Thyroid gland (tissue), 4 donors: Measurements from ENCODE around the gene RNF11.

Experiments used
- POLR2A ChIP-seq, 2 donors: fragments of 450-650 bp; IDR thresholded peaks; one replicate each; pipeline ENCODE4 v1.6.1; 2017; ENCODE audit warnings: antibody characterized with exemption in 2 of 2, mild to moderate bottlenecking in 2 of 2, moderate library complexity in 1 of 2
- TF ChIP-seq, protein P1 (sequence below), 6 experiments: fragments of 200-600 bp in 3 of 6; fragments of 450-650 bp in 3 of 6; sonication (generic) in 3 of 6; IDR thresholded peaks; one replicate each; pipeline ENCODE4 v1.5.1; 2016 to 2019; ENCODE audit warnings: antibody characterized with exemption in 6 of 6, mild to moderate bottlenecking in 2 of 6, inconsistent platforms in 1 of 6, moderate library complexity in 1 of 6

DNA sequence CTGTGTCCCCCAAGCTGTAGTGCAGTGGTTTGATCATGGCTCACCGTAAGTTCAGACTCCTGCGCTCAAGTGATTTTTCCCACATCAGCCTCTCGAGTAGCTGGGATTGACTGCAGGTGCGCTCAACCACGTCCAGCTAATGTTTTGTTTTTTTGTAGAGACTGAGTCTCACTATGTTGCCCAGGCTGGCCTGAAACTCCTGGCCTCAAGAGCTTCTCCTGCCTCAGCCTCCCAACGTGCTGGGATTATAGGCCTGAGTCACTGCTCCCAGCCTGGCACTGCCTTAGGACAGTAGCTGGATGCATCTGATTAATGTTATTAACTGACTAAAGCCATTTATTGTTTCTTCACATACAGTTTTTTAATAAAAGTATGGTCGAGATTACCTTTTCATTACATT, 40.2 kb downstream of the RNF11 start:
- TF ChIP-seq, protein P1, sequence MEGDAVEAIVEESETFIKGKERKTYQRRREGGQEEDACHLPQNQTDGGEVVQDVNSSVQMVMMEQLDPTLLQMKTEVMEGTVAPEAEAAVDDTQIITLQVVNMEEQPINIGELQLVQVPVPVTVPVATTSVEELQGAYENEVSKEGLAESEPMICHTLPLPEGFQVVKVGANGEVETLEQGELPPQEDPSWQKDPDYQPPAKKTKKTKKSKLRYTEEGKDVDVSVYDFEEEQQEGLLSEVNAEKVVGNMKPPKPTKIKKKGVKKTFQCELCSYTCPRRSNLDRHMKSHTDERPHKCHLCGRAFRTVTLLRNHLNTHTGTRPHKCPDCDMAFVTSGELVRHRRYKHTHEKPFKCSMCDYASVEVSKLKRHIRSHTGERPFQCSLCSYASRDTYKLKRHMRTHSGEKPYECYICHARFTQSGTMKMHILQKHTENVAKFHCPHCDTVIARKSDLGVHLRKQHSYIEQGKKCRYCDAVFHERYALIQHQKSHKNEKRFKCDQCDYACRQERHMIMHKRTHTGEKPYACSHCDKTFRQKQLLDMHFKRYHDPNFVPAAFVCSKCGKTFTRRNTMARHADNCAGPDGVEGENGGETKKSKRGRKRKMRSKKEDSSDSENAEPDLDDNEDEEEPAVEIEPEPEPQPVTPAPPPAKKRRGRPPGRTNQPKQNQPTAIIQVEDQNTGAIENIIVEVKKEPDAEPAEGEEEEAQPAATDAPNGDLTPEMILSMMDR (IDR thresholded peaks at IDR 0.05): no peak
- TF ChIP-seq POLR2A (IDR thresholded peaks at IDR 0.05): no peak
